A549 (cell line): ENCODE measurements around the gene ZNF514. TPM values are rescaled to one million over a fixed set of nuclear protein-coding genes. Genes with fewer than 3 reads are reported as not detected.
A peak's percentile ranks its signal among the peaks of the same experiment; 100 is the strongest.

Source experiments
- ATAC-seq, 2 experiments: fragments of 200-7000 bp in 1 of 2; fragments of >200 bp in 1 of 2; cut with Nextera tagmentation in 1 of 2; cut with Tn5 transposase in 1 of 2; 3 replicates each; pipeline versions ENCODE4 v1.8.0 to v1.9.1; 2018 to 2020; ENCODE audit warnings: mild to moderate bottlenecking in 1 of 2, moderate library complexity in 1 of 2
- CTCF ChIA-PET: fragments of 300-600 bp; sonication (Branson Sonifier 250); formaldehyde crosslinking; extraction: SDS; loops from one replicate; lab custom pipeline; 2021; ENCODE audit warnings: antibody characterized with exemption, inconsistent platforms; lab: Yijun Ruan, JAX
- POLR2A ChIA-PET: fragments of 350-600 bp; formaldehyde crosslinking; extraction: SDS; loops from one replicate; lab custom pipeline; 2021; ENCODE audit warnings: antibody characterized with exemption, inconsistent platforms; lab: Yijun Ruan, JAX
- DNase-seq, 2 experiments: peaks; one replicate each; pipeline versions ENCODE4 v3.0.0 to v3.0.0-alpha.2; 2011 to 2016; ENCODE audit warnings: low read depth in 1 of 2, low spot score in 1 of 2
- FAIRE-seq: peaks from 2 replicates; lab custom pipeline; 2011; peaks lifted over from hg19 to GRCh38; lab: Jason Lieb, UNC
- H3K27ac ChIP-seq, 2 experiments: fragments of >200 bp; sonication (Bioruptor Twin); formaldehyde crosslinking; 3 replicates each; pipeline ENCODE4 v1.5.1; 2016 to 2017
- H3K4me1 ChIP-seq: fragments of >200 bp; sonication (Bioruptor Twin); formaldehyde crosslinking; 3 replicates; pipeline ENCODE4 v1.6.1; 2016
- H3K4me2 ChIP-seq: fragments of >200 bp; sonication (Bioruptor Twin); formaldehyde crosslinking; 3 replicates; pipeline ENCODE4 v1.6.1; 2016
- H3K4me3 ChIP-seq: fragments of >200 bp; sonication (Bioruptor Twin); formaldehyde crosslinking; 3 replicates; pipeline ENCODE4 v1.5.1; 2016
- H3K9me3 ChIP-seq: fragments of >200 bp; sonication (Bioruptor Twin); formaldehyde crosslinking; 3 replicates; pipeline ENCODE4 v1.6.1; 2016
- CHD2 ChIP-seq: fragments of 150-350 bp; IDR thresholded peaks from 2 replicates; pipeline ENCODE4 v1.6.1; 2014; ENCODE audit warnings: low read length; ENCODE audit not compliant: partially characterized antibody
- CHD4 ChIP-seq: fragments of 200-600 bp; sonication (generic); IDR thresholded peaks from 2 replicates; pipeline ENCODE4 v1.6.1; 2016; ENCODE audit warnings: antibody characterized with exemption, mild to moderate bottlenecking, borderline replicate concordance
- ESRRA ChIP-seq: fragments of 150-350 bp; IDR thresholded peaks from 2 replicates; pipeline ENCODE4 v1.6.1; 2014; ENCODE audit warnings: mild to moderate bottlenecking, low read length, borderline replicate concordance
- FOSB ChIP-seq: fragments of 250-450 bp; sonication (Bioruptor Pico); IDR thresholded peaks from 2 replicates; pipeline ENCODE4 v1.5.0; 2020; ENCODE audit warnings: mild to moderate bottlenecking, moderate library complexity
- FOXS1 ChIP-seq: fragments of 250-450 bp; sonication (Bioruptor Pico); IDR thresholded peaks from 2 replicates; pipeline ENCODE4 v1.5.0; 2020; ENCODE audit warnings: mild to moderate bottlenecking, moderate library complexity
- GATA3 ChIP-seq: IDR thresholded peaks from 2 replicates; pipeline ENCODE4 v1.6.1; 2012; ENCODE audit warnings: borderline replicate concordance
- HDAC2 ChIP-seq: fragments of 200-600 bp; sonication (generic); IDR thresholded peaks from 2 replicates; pipeline ENCODE4 v1.6.1; 2016
- HOXB5 ChIP-seq: fragments of 250-450 bp; sonication (Bioruptor Pico); IDR thresholded peaks from 2 replicates; pipeline ENCODE4 v1.5.0; 2020; ENCODE audit warnings: mild to moderate bottlenecking, moderate library complexity
- JUN ChIP-seq, 2 experiments: fragments of >200 bp; sonication (Bioruptor Twin); formaldehyde crosslinking; IDR thresholded peaks; 2 replicates in 1 of 2; 3 replicates in 1 of 2; pipeline ENCODE4 v1.6.1; 2016 to 2017
- JUNB ChIP-seq: fragments of >200 bp; sonication (Bioruptor Twin); formaldehyde crosslinking; IDR thresholded peaks from 2 replicates; pipeline ENCODE4 v1.6.1; 2016
- MAFK ChIP-seq: fragments of 450-650 bp; IDR thresholded peaks from 2 replicates; pipeline ENCODE4 v1.6.1; 2014; ENCODE audit not compliant: partially characterized antibody
- MAZ ChIP-seq: fragments of 150-350 bp; IDR thresholded peaks from 2 replicates; pipeline ENCODE4 v1.6.1; 2014; ENCODE audit warnings: antibody characterized with exemption, low read depth, low read length, borderline replicate concordance
- NPAS2 ChIP-seq: fragments of 250-450 bp; sonication (Bioruptor Pico); IDR thresholded peaks from 2 replicates; pipeline ENCODE4 v1.8.0; 2022; ENCODE audit warnings: mild to moderate bottlenecking, moderate library complexity, borderline replicate concordance
- PHF8 ChIP-seq: fragments of 200-600 bp; sonication (generic); IDR thresholded peaks from 2 replicates; pipeline ENCODE4 v1.6.1; 2016; ENCODE audit warnings: low read depth, mild to moderate bottlenecking, antibody characterized with exemption, moderate library complexity, borderline replicate concordance
- RAD21 ChIP-seq, 2 experiments: fragments of >200 bp in 1 of 2; sonication (Bioruptor Twin) in 1 of 2; formaldehyde crosslinking in 1 of 2; IDR thresholded peaks in 1 of 2; conservative IDR thresholded peaks in 1 of 2; 2 replicates in 1 of 2; 3 replicates in 1 of 2; pipeline ENCODE4 v1.6.1; 2012 to 2018; ENCODE audit warnings: inconsistent platforms in 1 of 2
- RARB ChIP-seq: fragments of 250-450 bp; sonication (Bioruptor Pico); IDR thresholded peaks from 2 replicates; pipeline ENCODE4 v1.8.0; 2021; ENCODE audit warnings: mild to moderate bottlenecking, moderate library complexity
- RCOR1 ChIP-seq: fragments of 150-350 bp; IDR thresholded peaks from 2 replicates; pipeline ENCODE4 v1.6.1; 2014; ENCODE audit warnings: antibody characterized with exemption, low read length, low read depth
- REST ChIP-seq: fragments of 200-600 bp; sonication (generic); IDR thresholded peaks from 2 replicates; pipeline ENCODE4 v1.6.1; 2016; ENCODE audit warnings: antibody characterized with exemption, mild to moderate bottlenecking, moderate library complexity
- SREBF2 ChIP-seq: fragments of 450-650 bp; IDR thresholded peaks from 2 replicates; pipeline ENCODE4 v1.6.1; 2014; ENCODE audit warnings: mild to moderate bottlenecking, moderate library complexity
- TFCP2L1 ChIP-seq: fragments of 250-450 bp; sonication (Bioruptor Pico); IDR thresholded peaks from 2 replicates; pipeline ENCODE4 v1.5.0; 2021; ENCODE audit warnings: mild to moderate bottlenecking
- USF2 ChIP-seq: fragments of 450-650 bp; IDR thresholded peaks from 2 replicates; pipeline ENCODE4 v1.6.1; 2014; ENCODE audit warnings: antibody characterized with exemption
- ZC3H11A ChIP-seq: fragments of 450-650 bp; IDR thresholded peaks from 2 replicates; pipeline ENCODE4 v1.6.1; 2014; ENCODE audit warnings: antibody characterized with exemption, mild to moderate bottlenecking
- ZNF302 ChIP-seq: fragments of 250-450 bp; sonication (Bioruptor Pico); IDR thresholded peaks from 2 replicates; pipeline ENCODE4 v1.9.0; 2021; ENCODE audit warnings: inconsistent platforms, mild to moderate bottlenecking, moderate library complexity
- WGBS: methylation state at CpG from one replicate; pipeline ENCODE4 v1.1.6; 2017; ENCODE audit errors: missing lambda C conversion rate; 5-methylcytosine and 5-hydroxymethylcytosine counted together
- polyA plus RNA-seq, 4 experiments: library from polyadenylated mRNA; depleted of rRNA in 3 of 4; stranded (reverse); fragments of >200 nt; fragmentation: RNase III in 1 of 4; extraction: RNeasy Plus Mini Kit Qiagen cat#74134 plus additional on column Dnase treatment in 1 of 4; gene quantifications; 2 replicates in 3 of 4; 3 replicates in 1 of 4; pipeline ENCODE4 v1.2.3, GENCODE V29; 2011 to 2017
- TF ChIP-seq, protein P1 (sequence below): fragments of >200 bp; sonication (Bioruptor Twin); formaldehyde crosslinking; IDR thresholded peaks from 3 replicates; pipeline ENCODE4 v1.6.1; 2016
- TF ChIP-seq, protein P2 (sequence below): IDR thresholded peaks from 2 replicates; pipeline ENCODE4 v1.6.1; 2012

The ZNF514 gene
- polyA plus RNA-seq, 2 of the 4 experiments (the other 2 are of a cell fraction) = 11.2 to 14.0 TPM

DNA sequence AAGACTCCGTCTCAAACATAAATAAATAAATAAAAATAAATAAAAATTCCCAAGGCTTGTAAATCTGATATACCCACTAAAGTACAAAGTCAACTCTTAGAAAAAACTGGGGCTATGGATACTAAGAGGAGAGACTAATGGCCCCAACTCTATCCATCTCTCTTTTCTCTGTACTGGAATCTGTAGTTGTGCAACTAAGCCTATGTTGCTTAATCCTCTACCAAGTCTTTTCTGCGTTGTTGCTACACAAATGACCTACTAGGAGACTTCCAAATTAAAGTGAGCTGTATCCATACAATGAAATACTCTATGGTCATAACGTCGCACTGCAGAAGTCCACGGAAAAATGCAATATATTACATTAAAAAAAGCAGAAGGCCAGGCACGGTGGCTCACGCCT, 46.2 kb downstream of the ZNF514 start:
- TF ChIP-seq USF2 = no peak
- TF ChIP-seq MAFK = no peak
- no peak for TF ChIP-seq JUNB
- no peak for TF ChIP-seq PHF8
- no peak for TF ChIP-seq CHD4
- H3K27ac ChIP-seq = no peak overlapping the region
- DNase-seq (no peak), ATAC-seq (no peak), FAIRE-seq (no peak)
- no peak overlapping the region for H3K4me2 ChIP-seq
- no peak overlapping the region for H3K4me3 ChIP-seq
- H3K9me3 ChIP-seq = no peaks in the 10 kb centered on the region
- CTCF ChIA-PET = interaction anchor here (0.7 to 7.2 kb wide), 2 partner anchors 36 to 218 kb away, joined by 5 to 65 read pairs; no protein-coding TSS in a partner anchor
- 90% methylated on average over 7 of the region's 7 CpGs for WGBS
- no peaks in the 10 kb centered on the region for H3K4me1 ChIP-seq
- POLR2A ChIA-PET = no interaction called here

DNA sequence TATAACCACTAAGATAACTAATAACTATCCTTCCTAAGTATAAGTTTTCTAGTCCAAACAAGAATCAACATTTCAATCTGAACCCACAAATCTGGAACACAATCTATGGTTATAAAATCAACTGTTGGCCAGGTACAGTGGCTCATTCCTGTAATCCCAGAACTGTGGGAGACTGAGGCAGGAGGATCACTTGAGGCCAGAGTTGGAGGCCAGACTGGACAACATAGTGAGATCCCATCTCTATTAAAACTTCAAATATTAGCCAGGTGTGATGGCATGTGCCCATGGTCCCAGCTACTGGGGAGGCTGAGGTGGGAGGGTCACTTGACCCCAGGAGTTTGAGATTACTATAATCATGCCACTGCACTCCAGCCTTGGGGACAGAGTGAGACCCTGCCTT, 49.3 kb downstream of the ZNF514 start:
- POLR2A ChIA-PET = no interaction called here
- FAIRE-seq = peak; percentile 18
- Histone ChIP-seq H3K4me1 (no peaks in the 10 kb centered on the region), H3K4me3 (no peak overlapping the region), H3K4me2 (no peak overlapping the region), H3K27ac (no peak overlapping the region), H3K9me3 (no peaks in the 10 kb centered on the region)
- no peak for ATAC-seq
- CTCF ChIA-PET = interaction anchor here (1.4 kb wide), 1 partner anchor 34 kb away, joined by 5 read pairs; no protein-coding TSS in a partner anchor
- TF ChIP-seq SREBF2 (no peak), ESRRA (no peak), RCOR1 (no peak), FOSB (CRISPR knock-in tag) (no peak), HOXB5 (no peak), ZNF302 (CRISPR knock-in tag) (no peak), GATA3 (no peak), ZC3H11A (no peak), JUNB (no peak), CHD2 (no peak), MAZ (no peak), TFCP2L1 (CRISPR knock-in tag) (no peak), NPAS2 (CRISPR knock-in tag) (no peak), REST (no peak), RAD21 (conservative IDR thresholded peaks at IDR 0.05 in 1 of 2, IDR thresholded peaks at IDR 0.05 in 1 of 2) (no peak)
- TF ChIP-seq, protein P1, sequence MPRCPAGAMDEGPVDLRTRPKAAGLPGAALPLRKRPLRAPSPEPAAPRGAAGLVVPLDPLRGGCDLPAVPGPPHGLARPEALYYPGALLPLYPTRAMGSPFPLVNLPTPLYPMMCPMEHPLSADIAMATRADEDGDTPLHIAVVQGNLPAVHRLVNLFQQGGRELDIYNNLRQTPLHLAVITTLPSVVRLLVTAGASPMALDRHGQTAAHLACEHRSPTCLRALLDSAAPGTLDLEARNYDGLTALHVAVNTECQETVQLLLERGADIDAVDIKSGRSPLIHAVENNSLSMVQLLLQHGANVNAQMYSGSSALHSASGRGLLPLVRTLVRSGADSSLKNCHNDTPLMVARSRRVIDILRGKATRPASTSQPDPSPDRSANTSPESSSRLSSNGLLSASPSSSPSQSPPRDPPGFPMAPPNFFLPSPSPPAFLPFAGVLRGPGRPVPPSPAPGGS = no peak
- no peak for DNase-seq

DNA sequence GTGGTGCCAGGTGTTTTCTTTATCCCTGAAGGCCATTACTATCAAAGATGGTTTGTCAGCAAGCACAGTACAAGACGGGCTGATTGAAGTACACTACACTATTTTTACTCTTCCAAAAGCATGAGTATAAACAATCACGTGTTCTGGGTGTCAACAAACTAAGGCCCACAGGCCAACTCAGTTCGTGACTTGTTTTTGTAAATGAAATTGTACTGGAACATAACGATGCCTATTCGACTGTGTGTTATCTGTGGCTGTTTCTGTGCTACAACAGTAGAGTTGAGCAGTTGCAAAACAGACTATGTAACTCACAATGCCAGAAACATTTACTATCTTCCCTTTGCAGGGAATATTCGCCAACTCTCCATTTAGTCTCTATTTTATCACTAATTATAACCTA, 50.4 kb downstream of the ZNF514 start:
- ChIA-PET CTCF (interaction anchor here (1.3 to 1.4 kb wide), 2 partner anchors 33 kb away, joined by 5 read pairs; no protein-coding TSS in a partner anchor), POLR2A (no interaction called here)
- WGBS = 93% methylated on average over 6 of the region's 6 CpGs
- Histone ChIP-seq H3K4me2 (no peak overlapping the region), H3K4me1 (no peaks in the 10 kb centered on the region), H3K9me3 (no peaks in the 10 kb centered on the region), H3K27ac (no peak overlapping the region), H3K4me3 (no peak overlapping the region)
- ATAC-seq (no peak), DNase-seq (no peak), FAIRE-seq (no peak)
- TF ChIP-seq FOXS1 (CRISPR knock-in tag) (no peak), ESRRA (no peak), HDAC2 (no peak), JUN (IDR thresholded peaks at IDR 0.05) (no peak), RARB (no peak)
- TF ChIP-seq, protein P2, sequence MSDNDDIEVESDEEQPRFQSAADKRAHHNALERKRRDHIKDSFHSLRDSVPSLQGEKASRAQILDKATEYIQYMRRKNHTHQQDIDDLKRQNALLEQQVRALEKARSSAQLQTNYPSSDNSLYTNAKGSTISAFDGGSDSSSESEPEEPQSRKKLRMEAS = no peak
